Right cardiac atrium (tissue), 5 donors: ENCODE data around the gene GPAM. TPM values are rescaled to one million over a fixed set of nuclear protein-coding genes. Genes with fewer than 3 reads are reported as not detected.

ENCODE experiments used
- ATAC-seq, 2 donors: fragments of 200-7000 bp; cut with Tn5 transposase; one replicate each; pipeline versions ENCODE4 v1.8.0 to v1.9.1; 2020; ENCODE audit warnings: moderate library complexity in 2 of 2, mild to moderate bottlenecking in 1 of 2
- DNase-seq, 3 donors: peaks; one replicate each; pipeline ENCODE4 v3.0.0-alpha.2; 2020
- H3K27ac ChIP-seq: one replicate; pipeline ENCODE4 v1.5.1; 2013; ENCODE audit warnings: mild to moderate bottlenecking, low read length, control low read depth, moderate library complexity
- H3K27me3 ChIP-seq: one replicate; pipeline ENCODE4 v1.6.1; 2013; ENCODE audit not compliant: control insufficient read depth, insufficient read depth
- H3K4me1 ChIP-seq: one replicate; pipeline ENCODE4 v1.6.1; 2013; ENCODE audit warnings: low read length; ENCODE audit not compliant: control insufficient read depth, insufficient read depth
- H3K4me3 ChIP-seq: one replicate; pipeline ENCODE4 v1.5.1; 2013; ENCODE audit warnings: low read length, control low read depth
- H3K9me3 ChIP-seq: one replicate; pipeline ENCODE4 v1.6.1; 2013; ENCODE audit warnings: low read length; ENCODE audit not compliant: control insufficient read depth
- WGBS: extraction: QIAGEN DNeasy Blood & Tissue Kit; methylation state at CpG from one replicate; pipeline ENCODE4 v1.1.7; 2013; 5-methylcytosine and 5-hydroxymethylcytosine counted together
- intact Hi-C, 4 donors: fragments of 100-400 bp; cut with DNase I; formaldehyde crosslinking; loops; one replicate each; pipeline versions ENCODE4 v1.11.0 to v1.14.0; 2022 to 2023
- polyA plus RNA-seq: library from polyadenylated mRNA; stranded (reverse); fragments of 200-250 nt; gene quantifications from one replicate; pipeline ENCODE4 v1.2.3, GENCODE V29; 2013
- total RNA-seq, 4 donors: library from RNA; stranded (reverse); fragmentation: NEBNext Ultra II Directional; extraction: Animal tissue kit (Norgen Biotek cat#: 25700); gene quantifications; one replicate each; pipeline ENCODE4 v1.2.1, GENCODE V29; 2021
- donor health status: healthy with polysubstance abuse.
- donor health status: DM: no; HTN: yes; CAD: no.
- donor health status: DM: no; HTN: no; CAD: no.
- donor health status: DM: no; HTN: yes; CAD: no; lungs with severe emphysema.
- donor health status: DM: yes; HTN: yes; CAD: no.

Gene GPAM
- total and polyA plus RNA-seq, 5 donors = 15.1 to 31.1 (median 16.1) TPM

GRCh38 chr10:112148331-112148730 is 35.2 kb downstream of the GPAM start:
- H3K27me3 ChIP-seq = no peaks in the 10 kb centered on the region
- intact Hi-C loops = no loop called here
- H3K4me3 ChIP-seq = no peak overlapping the region
- no peak overlapping the region for H3K27ac ChIP-seq
- 83% methylated on average over 3 of the region's 3 CpGs for WGBS
- no peak for ATAC-seq
- DNase-seq = no peak
- no peaks in the 10 kb centered on the region for H3K4me1 ChIP-seq
- H3K9me3 ChIP-seq = no peaks in the 10 kb centered on the region

DNA sequence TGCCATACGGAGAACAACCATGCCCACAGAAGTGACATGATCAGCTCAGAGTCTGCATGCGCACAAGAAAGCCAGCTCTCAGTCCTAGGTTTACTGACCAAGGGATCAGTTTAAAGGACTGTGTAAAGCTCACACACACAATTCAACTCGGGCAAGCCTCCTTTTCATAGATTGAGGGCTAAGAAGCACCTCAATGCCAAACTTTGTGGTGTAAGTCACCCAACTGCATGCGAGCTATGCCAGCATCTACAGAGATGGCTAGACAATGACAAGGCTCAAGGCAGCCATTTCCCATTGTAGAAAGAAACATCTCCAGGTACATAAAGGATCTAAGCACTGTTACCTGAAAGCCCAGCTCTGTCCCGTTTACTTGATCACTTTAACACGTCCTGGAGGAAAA is 36.8 kb downstream of the GPAM start:
- no peak for ATAC-seq

DNA sequence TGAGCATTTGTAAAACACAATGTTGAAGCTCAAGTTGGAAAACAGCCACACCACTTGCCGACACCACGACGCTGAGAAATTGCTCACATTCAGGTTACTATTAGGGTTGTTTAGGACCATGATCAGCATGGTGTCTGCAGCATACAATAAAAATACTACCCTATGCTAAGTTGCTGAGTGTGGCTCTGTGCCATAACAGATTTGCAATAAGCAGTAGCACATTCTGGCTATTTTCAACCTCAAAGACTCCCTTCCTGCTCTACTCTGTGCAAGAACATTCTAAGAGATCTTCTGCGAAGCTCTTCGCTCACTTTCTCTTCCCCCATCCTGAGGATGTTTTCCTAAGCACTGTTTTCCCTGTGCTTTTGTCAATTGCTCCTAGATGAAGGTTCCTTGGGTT is 38.3 kb downstream of the GPAM start:
- no peak overlapping the region for H3K27ac ChIP-seq
- DNase-seq = no peak
- 89% methylated on average over 5 of the region's 5 CpGs for WGBS
- no peaks in the 10 kb centered on the region for H3K9me3 ChIP-seq
- H3K4me3 ChIP-seq = no peak overlapping the region
- H3K27me3 ChIP-seq = no peaks in the 10 kb centered on the region
- intact Hi-C loops = no loop called here
- no peaks in the 10 kb centered on the region for H3K4me1 ChIP-seq
- no peak for ATAC-seq

More for the DNA sequence above, 36.8 kb downstream of the GPAM start:
- Histone ChIP-seq H3K27me3 (no peaks in the 10 kb centered on the region), H3K4me1 (no peaks in the 10 kb centered on the region), H3K4me3 (no peak overlapping the region), H3K9me3 (no peaks in the 10 kb centered on the region), H3K27ac (no peak overlapping the region)
- intact Hi-C loops = no loop called here
- no peak for DNase-seq
- 86% methylated on average over 6 of the region's 6 CpGs for WGBS

DNA sequence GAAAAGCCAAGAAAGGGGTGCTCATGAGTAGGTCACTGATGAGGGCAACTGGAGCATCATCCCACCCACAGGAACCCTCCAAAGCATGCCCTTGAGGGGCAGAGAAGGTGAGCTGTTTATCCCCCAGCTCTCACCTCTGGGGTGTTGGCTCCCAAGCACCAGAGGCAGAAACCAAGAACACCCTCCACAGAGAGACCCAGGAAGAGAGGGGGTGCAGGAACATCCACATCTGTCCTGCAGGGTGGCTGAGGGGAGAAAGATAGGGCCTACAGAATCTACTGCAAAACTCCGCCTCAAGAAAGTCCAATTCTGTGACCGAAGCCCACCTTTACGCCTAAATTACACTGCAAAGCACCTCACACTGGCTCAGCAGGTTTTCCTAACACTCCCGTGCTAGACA is 40.1 kb downstream of the GPAM start:
- Histone ChIP-seq H3K9me3 (no peaks in the 10 kb centered on the region), H3K4me3 (no peak overlapping the region), H3K4me1 (no peaks in the 10 kb centered on the region), H3K27me3 (no peaks in the 10 kb centered on the region), H3K27ac (no peak overlapping the region)
- DNase-seq (no peak), ATAC-seq (no peak)
- 91% methylated on average over 4 of the region's 4 CpGs for WGBS
- intact Hi-C loops = no loop called here

- intact Hi-C loops = no loop called here
- Histone ChIP-seq H3K4me3 (no peak overlapping the region), H3K27me3 (no peaks in the 10 kb centered on the region), H3K27ac (no peak overlapping the region), H3K4me1 (no peaks in the 10 kb centered on the region), H3K9me3 (no peaks in the 10 kb centered on the region)
- DNase-seq (no peak), ATAC-seq (no peak)
- WGBS = 64% methylated on average over 5 of the region's 5 CpGs
Measured at GRCh38 chr10:112141292-112141691, 42.3 kb downstream of the GPAM start.

- Histone ChIP-seq H3K27me3 (no peaks in the 10 kb centered on the region), H3K27ac (no peak overlapping the region), H3K4me1 (no peaks in the 10 kb centered on the region), H3K4me3 (no peak overlapping the region), H3K9me3 (no peaks in the 10 kb centered on the region)
- ATAC-seq (peak; percentile 58 to 79), DNase-seq (peak; percentile 58 to 81 (median 74))
- intact Hi-C loops = no loop called here
- 20% methylated on average over 11 of the region's 11 CpGs for WGBS
Measured at GRCh38 chr10:112140110-112140970, 43.2 kb downstream of the GPAM start.

DNA sequence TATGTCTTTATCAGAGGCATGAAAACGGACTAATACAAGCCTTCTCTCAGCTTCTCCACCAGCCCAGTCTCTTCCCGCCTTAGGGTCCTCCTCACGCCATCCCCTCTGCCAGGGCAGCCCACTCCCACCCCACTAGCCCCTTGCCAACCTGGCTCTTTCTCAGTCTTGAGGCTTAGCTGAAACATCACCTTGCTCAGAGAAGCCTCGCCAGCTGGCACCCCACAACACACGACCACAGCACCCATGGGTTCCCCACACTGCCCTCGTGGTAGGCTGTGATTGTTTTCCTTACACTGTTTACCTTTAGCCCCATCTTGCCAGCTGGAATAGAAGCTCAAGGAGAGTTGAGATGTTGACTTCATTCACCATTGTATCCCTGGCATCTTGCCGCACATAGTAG is 44.4 kb downstream of the GPAM start:
- H3K4me1 ChIP-seq = no peaks in the 10 kb centered on the region
- no peak overlapping the region for H3K27ac ChIP-seq
- H3K27me3 ChIP-seq = no peaks in the 10 kb centered on the region
- 87% methylated on average over 7 of the region's 7 CpGs for WGBS
- DNase-seq = no peak
- ATAC-seq = no peak
- intact Hi-C loops = loop anchor here in 1 of 4 donors (5.0 kb wide), 1 partner anchor 382 kb away; no protein-coding TSS in a partner anchor
- H3K9me3 ChIP-seq = no peaks in the 10 kb centered on the region
- no peak overlapping the region for H3K4me3 ChIP-seq

- intact Hi-C loops = loop anchor here in 1 of 4 donors (5.0 kb wide), 1 partner anchor 380 kb away; no protein-coding TSS in a partner anchor
- Histone ChIP-seq H3K4me1 (no peaks in the 10 kb centered on the region), H3K9me3 (no peaks in the 10 kb centered on the region), H3K27me3 (no peaks in the 10 kb centered on the region), H3K27ac (no peak overlapping the region), H3K4me3 (no peak overlapping the region)
- DNase-seq (peak; percentile 67 to 87 (median 85)), ATAC-seq (peak; percentile 63 to 75)
- 50% methylated on average over 13 of the region's 13 CpGs for WGBS
Measured at GRCh38 chr10:112137154-112137987, 46.2 kb downstream of the GPAM start.

DNA sequence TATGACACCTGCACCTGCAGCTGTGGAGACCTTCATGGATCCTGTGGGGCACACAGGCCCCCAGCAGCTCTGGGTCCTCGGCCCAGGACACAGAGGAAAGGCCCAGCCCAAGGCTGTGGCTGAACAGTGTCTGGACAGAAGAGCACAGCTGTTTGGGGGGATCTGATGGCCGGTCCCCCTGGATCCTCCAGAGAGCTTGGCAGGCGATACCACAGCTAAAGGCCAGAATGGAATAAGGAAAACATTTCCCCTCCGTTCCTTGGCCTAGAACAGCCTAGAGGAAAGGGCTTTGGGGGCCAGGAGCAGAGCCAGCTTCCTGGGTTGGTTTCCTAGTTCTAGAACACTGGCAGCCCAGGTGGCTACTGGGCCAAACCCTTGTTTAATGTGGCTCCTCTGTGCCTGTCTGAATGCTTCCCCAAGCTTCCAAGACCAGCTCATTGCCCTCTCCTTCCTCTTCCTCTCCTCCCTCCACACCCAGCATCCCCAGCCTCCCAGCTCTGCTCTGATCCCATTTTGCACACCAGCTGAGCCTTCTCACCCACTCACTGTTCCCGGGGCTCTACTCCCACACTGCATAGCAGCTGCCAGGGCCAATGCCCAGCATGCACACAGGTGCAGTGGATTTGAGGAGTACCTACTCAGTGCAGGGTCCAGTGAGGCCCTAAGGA is 46.9 kb downstream of the GPAM start:
- no peak overlapping the region for H3K27ac ChIP-seq
- no peaks in the 10 kb centered on the region for H3K4me1 ChIP-seq
- H3K27me3 ChIP-seq = no peaks in the 10 kb centered on the region
- H3K4me3 ChIP-seq = no peak overlapping the region
- WGBS = 51% methylated on average over 5 of the region's 5 CpGs
- intact Hi-C loops = loop anchor here in 1 of 4 donors (5.0 kb wide), 1 partner anchor 379 kb away; no protein-coding TSS in a partner anchor
- DNase-seq (no peak), ATAC-seq (no peak)
- no peaks in the 10 kb centered on the region for H3K9me3 ChIP-seq

DNA sequence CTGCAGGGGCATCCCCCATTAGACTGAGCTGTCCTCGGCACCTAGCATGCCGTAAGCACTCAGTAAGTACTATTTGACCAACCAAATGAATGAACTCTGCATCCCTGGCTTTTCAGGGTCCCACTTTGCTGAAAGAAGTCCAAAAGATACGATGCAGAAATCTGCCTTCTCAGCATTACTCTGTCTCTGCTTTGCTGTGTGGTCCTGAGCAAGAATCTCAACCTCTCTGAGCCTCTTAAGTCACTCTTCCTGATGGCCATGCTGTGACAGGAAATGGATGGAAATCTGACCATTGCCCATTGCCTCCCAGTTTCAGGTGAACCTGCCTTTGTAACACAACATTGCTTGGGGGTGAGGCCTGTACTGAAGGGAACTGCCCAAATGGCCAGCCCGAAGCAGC is 48.0 kb downstream of the GPAM start:
- WGBS = 80% methylated on average over 4 of the region's 4 CpGs
- Histone ChIP-seq H3K27me3 (no peaks in the 10 kb centered on the region), H3K9me3 (no peaks in the 10 kb centered on the region), H3K27ac (no peak overlapping the region), H3K4me1 (no peaks in the 10 kb centered on the region), H3K4me3 (no peak overlapping the region)
- ATAC-seq = no peak
- no peak for DNase-seq
- intact Hi-C loops = loop anchor here in 1 of 4 donors (5.0 kb wide), 1 partner anchor 378 kb away; no protein-coding TSS in a partner anchor
